Right atrium auricular region (tissue), 2 donors: ENCODE measurements around the gene RAB25. TPM values are rescaled to one million over a fixed set of nuclear protein-coding genes. Genes with fewer than 3 reads are reported as not detected.

Source experiments
- DNase-seq: peaks from one replicate; pipeline ENCODE4 v3.0.0-alpha.2; 2019; ENCODE audit warnings: low spot score
- H3K27ac ChIP-seq, 2 donors: fragments of 200-600 bp; sonication (generic); 1 replicate in 1 of 2; 2 replicates in 1 of 2; pipeline ENCODE4 v1.5.1; 2016 to 2019
- H3K27me3 ChIP-seq, 2 donors: fragments of 200-600 bp; sonication (generic); one replicate each; pipeline versions ENCODE4 v1.5.1 to v1.6.0; 2017 to 2019
- H3K36me3 ChIP-seq: fragments of 200-600 bp; sonication (generic); one replicate; pipeline ENCODE4 v1.5.1; 2016
- H3K4me1 ChIP-seq, 2 donors: fragments of 200-600 bp; sonication (generic); one replicate each; pipeline versions ENCODE4 v1.5.1 to v1.6.0; 2017 to 2019
- H3K4me3 ChIP-seq, 2 donors: fragments of 200-600 bp; sonication (generic); 1 replicate in 1 of 2; 2 replicates in 1 of 2; pipeline ENCODE4 v1.5.1; 2017 to 2019; ENCODE audit warnings: mild to moderate bottlenecking in 1 of 2, moderate library complexity in 1 of 2
- H3K9me3 ChIP-seq, 2 donors: fragments of 200-600 bp; sonication (generic); one replicate each; pipeline ENCODE4 v1.5.1; 2019
- total RNA-seq, 2 donors: library from RNA; depleted of rRNA; stranded (reverse); fragments of >200 nt; gene quantifications; one replicate each; pipeline ENCODE4 v1.1.0, GENCODE V29; 2016
- TF ChIP-seq, protein P1 (sequence below), 2 donors: fragments of 200-600 bp; sonication (generic); IDR thresholded peaks; one replicate each; pipeline ENCODE4 v1.5.1; 2019; ENCODE audit warnings: antibody characterized with exemption in 2 of 2

RAB25 gene
- total RNA-seq, 2 donors from 2014 or later: 0.98 TPM; not detected in 1

DNA sequence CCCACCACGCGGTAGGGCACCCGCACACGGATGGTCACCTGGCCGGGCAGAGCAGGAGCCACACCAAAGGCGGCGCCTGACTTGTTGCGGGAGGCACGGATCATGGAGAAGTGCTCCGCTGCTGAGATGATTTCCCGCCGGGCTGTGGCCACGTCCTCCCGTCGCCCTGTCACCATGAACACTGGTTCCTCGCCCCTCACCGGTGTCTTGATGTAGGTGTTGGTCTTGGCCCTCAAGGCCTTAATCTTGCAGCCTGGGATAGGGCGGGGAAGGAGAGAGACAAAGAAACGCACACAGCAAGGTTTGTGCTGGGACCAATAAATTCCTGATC lies 16.4 kb downstream of the RAB25 start:
- DNase-seq: no peak
- TF ChIP-seq, protein P1, sequence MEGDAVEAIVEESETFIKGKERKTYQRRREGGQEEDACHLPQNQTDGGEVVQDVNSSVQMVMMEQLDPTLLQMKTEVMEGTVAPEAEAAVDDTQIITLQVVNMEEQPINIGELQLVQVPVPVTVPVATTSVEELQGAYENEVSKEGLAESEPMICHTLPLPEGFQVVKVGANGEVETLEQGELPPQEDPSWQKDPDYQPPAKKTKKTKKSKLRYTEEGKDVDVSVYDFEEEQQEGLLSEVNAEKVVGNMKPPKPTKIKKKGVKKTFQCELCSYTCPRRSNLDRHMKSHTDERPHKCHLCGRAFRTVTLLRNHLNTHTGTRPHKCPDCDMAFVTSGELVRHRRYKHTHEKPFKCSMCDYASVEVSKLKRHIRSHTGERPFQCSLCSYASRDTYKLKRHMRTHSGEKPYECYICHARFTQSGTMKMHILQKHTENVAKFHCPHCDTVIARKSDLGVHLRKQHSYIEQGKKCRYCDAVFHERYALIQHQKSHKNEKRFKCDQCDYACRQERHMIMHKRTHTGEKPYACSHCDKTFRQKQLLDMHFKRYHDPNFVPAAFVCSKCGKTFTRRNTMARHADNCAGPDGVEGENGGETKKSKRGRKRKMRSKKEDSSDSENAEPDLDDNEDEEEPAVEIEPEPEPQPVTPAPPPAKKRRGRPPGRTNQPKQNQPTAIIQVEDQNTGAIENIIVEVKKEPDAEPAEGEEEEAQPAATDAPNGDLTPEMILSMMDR (IDR thresholded peaks at IDR 0.05): no peak
- no peaks in the 10 kb centered on the region for H3K36me3 ChIP-seq
- H3K4me3 ChIP-seq: no peak overlapping the region
- no peak overlapping the region for H3K27ac ChIP-seq
- H3K27me3 ChIP-seq: no peaks in the 10 kb centered on the region
- no peaks in the 10 kb centered on the region for H3K9me3 ChIP-seq
- peaks cover 0 to 30% of the 10 kb centered on the region in 2 donors for H3K4me1 ChIP-seq

DNA sequence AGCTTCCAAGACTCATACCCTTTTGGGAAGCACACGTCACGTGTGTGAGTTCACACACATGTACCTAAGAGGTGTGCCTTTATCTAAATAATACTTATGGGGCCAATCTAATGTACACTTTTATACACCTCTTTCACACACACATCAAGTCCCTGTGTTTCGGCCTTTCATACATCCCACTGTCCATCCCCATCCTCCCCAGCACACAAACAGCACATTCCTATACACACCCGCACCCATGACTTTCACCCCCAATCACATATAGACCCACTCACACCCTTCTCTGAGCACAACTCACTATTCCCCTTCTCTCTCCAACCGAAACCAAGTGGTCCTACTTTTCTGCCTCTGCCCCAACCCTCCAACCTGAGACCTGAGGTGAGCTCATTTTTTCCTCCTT lies 17.8 kb downstream of the RAB25 start:
- Histone ChIP-seq H3K36me3 (no peaks in the 10 kb centered on the region), H3K27me3 (no peaks in the 10 kb centered on the region), H3K27ac (no peak overlapping the region), H3K4me1 (peaks cover 0 to 40% of the 10 kb centered on the region in 2 donors), H3K4me3 (no peak overlapping the region), H3K9me3 (no peaks in the 10 kb centered on the region)
- DNase-seq: no peak
- TF ChIP-seq, protein P1 (IDR thresholded peaks at IDR 0.05): no peak

DNA sequence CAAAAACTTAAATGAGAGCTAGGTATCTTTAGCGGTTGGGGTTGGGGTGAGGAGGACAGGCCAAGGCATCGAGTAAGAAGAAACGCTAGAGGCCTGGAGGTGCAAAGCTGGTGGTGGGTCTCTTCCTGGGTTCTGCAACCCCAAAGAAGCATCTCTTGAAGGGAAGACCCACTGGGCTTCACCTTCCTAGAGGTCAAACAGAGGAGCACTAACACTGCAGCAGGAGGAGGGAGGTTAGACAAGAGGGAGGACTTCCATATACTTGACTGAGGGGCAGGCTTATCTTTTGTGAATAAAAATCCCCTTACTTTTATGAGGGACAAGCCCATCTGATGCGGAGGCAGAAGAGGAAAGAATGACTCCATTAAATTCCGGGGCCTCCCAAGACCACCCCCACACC lies 18.8 kb downstream of the RAB25 start:
- no peak overlapping the region for H3K4me3 ChIP-seq
- H3K9me3 ChIP-seq: no peaks in the 10 kb centered on the region
- H3K27me3 ChIP-seq: no peaks in the 10 kb centered on the region
- no peak overlapping the region for H3K27ac ChIP-seq
- no peaks in the 10 kb centered on the region for H3K36me3 ChIP-seq
- TF ChIP-seq, protein P1 (IDR thresholded peaks at IDR 0.05): no peak
- H3K4me1 ChIP-seq: peaks cover 0 to 41% of the 10 kb centered on the region in 2 donors
- DNase-seq: no peak

DNA sequence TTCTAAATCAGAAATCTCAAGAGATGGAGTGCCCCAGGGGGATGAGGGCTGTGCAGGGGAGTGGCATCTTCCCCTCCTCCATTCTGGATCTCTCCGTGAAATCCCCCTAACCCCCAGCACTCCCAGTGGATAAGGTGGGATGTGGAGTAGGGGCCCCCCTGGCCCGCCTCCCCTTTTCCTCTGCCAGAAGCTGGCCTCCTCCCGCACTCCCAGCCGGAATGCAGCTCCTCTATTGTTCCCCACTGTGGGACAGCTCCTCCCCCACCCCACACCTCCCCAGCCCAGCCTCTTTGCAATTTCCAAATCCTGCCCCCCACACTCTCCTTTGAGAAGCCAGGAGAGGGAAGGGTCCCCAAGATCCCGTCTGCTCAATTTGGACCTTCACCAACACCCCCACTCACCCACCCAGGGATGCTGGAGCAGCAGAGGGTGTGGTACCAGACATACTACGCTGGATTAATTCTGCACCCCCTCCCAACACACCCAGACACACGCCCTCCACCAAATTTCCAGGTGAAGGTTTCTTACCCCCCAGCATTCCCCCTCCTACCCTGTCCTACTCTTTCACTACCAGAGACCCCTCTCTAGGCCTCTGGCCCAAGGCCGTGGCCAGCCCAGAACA lies 19.4 kb downstream of the RAB25 start:
- TF ChIP-seq, protein P1 (IDR thresholded peaks at IDR 0.05): no peak
- DNase-seq: no peak
- H3K27me3 ChIP-seq: no peaks in the 10 kb centered on the region
- H3K4me1 ChIP-seq: peaks cover 0 to 35% of the 10 kb centered on the region in 2 donors
- no peak overlapping the region for H3K4me3 ChIP-seq
- H3K36me3 ChIP-seq: no peaks in the 10 kb centered on the region
- no peak overlapping the region for H3K27ac ChIP-seq
- H3K9me3 ChIP-seq: no peaks in the 10 kb centered on the region

DNA sequence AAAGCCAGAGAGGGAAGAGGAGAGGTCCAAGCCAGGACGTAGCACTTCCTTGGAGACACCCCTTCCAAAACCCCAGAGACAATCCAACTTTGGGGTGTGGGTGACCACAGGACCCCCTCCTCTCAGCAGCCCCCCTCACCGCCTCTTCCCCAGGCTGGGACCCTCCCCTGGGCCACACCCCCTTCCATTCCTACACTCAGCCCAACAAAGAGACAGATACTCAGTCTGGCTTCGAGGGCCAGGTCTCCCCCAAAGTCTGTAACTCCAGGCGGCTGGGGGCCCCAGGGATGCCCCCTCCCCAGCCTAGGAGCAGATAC lies 19.9 kb downstream of the RAB25 start:
- TF ChIP-seq, protein P1 (IDR thresholded peaks at IDR 0.05): no peak
- peaks cover 0 to 31% of the 10 kb centered on the region in 2 donors for H3K4me1 ChIP-seq
- no peaks in the 10 kb centered on the region for H3K9me3 ChIP-seq
- H3K27ac ChIP-seq: no peak overlapping the region
- no peaks in the 10 kb centered on the region for H3K36me3 ChIP-seq
- no peak overlapping the region for H3K4me3 ChIP-seq
- no peaks in the 10 kb centered on the region for H3K27me3 ChIP-seq
- no peak for DNase-seq
